KMS-11 (cell line): ENCODE measurements around the gene RLN1.
"Not testable (repeated sequence)": the region's sequence is repeated elsewhere in the genome, so short reads cannot be mapped to it uniquely, and the experiment has no call there.

Experiments
- H2AFZ ChIP-seq: fragments of 200-600 bp; sonication (generic); 2 replicates; pipeline ENCODE4 v1.6.1; 2016; ENCODE audit warnings: antibody characterized with exemption, mixed run types, low read depth
- H3K27ac ChIP-seq: fragments of 200-600 bp; sonication (generic); 2 replicates; pipeline ENCODE4 v1.6.1; 2016; ENCODE audit warnings: mild to moderate bottlenecking, mixed run types
- H3K27me3 ChIP-seq: fragments of 200-600 bp; sonication (generic); 2 replicates; pipeline ENCODE4 v1.6.1; 2017; ENCODE audit warnings: mild to moderate bottlenecking, low read depth, mixed run types, moderate library complexity; ENCODE audit not compliant: insufficient read depth
- H3K36me3 ChIP-seq: fragments of 200-600 bp; sonication (generic); 2 replicates; pipeline ENCODE4 v1.6.1; 2017; ENCODE audit warnings: mild to moderate bottlenecking, mixed run types; ENCODE audit not compliant: insufficient read depth
- H3K4me1 ChIP-seq: fragments of 200-600 bp; sonication (generic); 2 replicates; pipeline ENCODE4 v1.6.1; 2016; ENCODE audit warnings: mild to moderate bottlenecking, low read depth, mixed run types; ENCODE audit not compliant: poor library complexity, severe bottlenecking
- H3K4me2 ChIP-seq: fragments of 200-600 bp; sonication (generic); 2 replicates; pipeline ENCODE4 v1.7.0; 2016; ENCODE audit warnings: mild to moderate bottlenecking, mixed run types
- H3K4me3 ChIP-seq: fragments of 200-600 bp; sonication (generic); IDR thresholded peaks from 2 replicates; pipeline ENCODE4 v1.6.1; 2017; ENCODE audit warnings: low read depth, low read length, mixed read lengths; ENCODE audit not compliant: insufficient read depth
- H3K79me2 ChIP-seq: fragments of 200-600 bp; sonication (generic); 2 replicates; pipeline ENCODE4 v1.6.1; 2016; ENCODE audit warnings: low read depth, mixed run types; ENCODE audit not compliant: insufficient read depth
- H3K9ac ChIP-seq: fragments of 200-600 bp; sonication (generic); 2 replicates; pipeline ENCODE4 v1.6.1; 2016; ENCODE audit warnings: mild to moderate bottlenecking, mixed run types
- H4K20me1 ChIP-seq: fragments of 200-600 bp; sonication (generic); 2 replicates; pipeline ENCODE4 v1.6.1; 2016; ENCODE audit warnings: mild to moderate bottlenecking, mixed run types; ENCODE audit not compliant: insufficient read depth
- TF ChIP-seq, protein P1 (sequence below): fragments of 200-600 bp; sonication (generic); conservative IDR thresholded peaks from 2 replicates; pipeline ENCODE4 v1.6.1; 2017; ENCODE audit warnings: low read depth, mild to moderate bottlenecking, antibody characterized with exemption, low read length, moderate library complexity, mixed read lengths

Gene RLN1

GRCh38 chr9:5355226-5355625 lies 15.6 kb upstream of the RLN1 start:
- H3K79me2 ChIP-seq: no peaks in the 10 kb centered on the region
- no peaks in the 10 kb centered on the region for H3K27me3 ChIP-seq
- no peak overlapping the region for H3K27ac ChIP-seq
- H3K9ac ChIP-seq: no peak overlapping the region
- H3K36me3 ChIP-seq: no peaks in the 10 kb centered on the region
- H4K20me1 ChIP-seq: no peaks in the 10 kb centered on the region
- no peaks in the 10 kb centered on the region for H3K4me1 ChIP-seq
- H3K4me3 ChIP-seq: no peak overlapping the region
- no peak overlapping the region for H2AFZ ChIP-seq
- TF ChIP-seq, protein P1, sequence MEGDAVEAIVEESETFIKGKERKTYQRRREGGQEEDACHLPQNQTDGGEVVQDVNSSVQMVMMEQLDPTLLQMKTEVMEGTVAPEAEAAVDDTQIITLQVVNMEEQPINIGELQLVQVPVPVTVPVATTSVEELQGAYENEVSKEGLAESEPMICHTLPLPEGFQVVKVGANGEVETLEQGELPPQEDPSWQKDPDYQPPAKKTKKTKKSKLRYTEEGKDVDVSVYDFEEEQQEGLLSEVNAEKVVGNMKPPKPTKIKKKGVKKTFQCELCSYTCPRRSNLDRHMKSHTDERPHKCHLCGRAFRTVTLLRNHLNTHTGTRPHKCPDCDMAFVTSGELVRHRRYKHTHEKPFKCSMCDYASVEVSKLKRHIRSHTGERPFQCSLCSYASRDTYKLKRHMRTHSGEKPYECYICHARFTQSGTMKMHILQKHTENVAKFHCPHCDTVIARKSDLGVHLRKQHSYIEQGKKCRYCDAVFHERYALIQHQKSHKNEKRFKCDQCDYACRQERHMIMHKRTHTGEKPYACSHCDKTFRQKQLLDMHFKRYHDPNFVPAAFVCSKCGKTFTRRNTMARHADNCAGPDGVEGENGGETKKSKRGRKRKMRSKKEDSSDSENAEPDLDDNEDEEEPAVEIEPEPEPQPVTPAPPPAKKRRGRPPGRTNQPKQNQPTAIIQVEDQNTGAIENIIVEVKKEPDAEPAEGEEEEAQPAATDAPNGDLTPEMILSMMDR: no peak
- no peak overlapping the region for H3K4me2 ChIP-seq

DNA sequence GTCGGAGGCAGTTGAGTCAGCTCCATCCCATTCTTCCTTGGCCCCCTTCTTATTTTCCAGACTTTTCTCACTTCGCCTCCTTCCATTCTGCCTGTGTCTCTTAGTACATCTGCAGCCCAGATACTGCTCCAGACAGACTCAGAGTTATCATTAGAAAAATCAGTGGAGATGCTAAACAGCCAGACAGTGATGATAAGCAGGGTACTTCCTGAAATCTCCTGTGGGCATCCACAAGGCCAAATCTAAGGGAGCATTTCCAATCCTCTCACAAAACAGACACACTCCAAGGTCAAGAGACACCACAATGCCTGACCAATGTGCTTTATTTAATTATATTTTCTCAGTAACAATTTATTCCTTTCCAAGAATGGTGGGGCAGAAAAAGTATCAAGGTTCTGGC lies 14.5 kb upstream of the RLN1 start:
- H3K4me2 ChIP-seq: no peak overlapping the region
- H2AFZ ChIP-seq: no peak overlapping the region
- TF ChIP-seq, protein P1: no peak
- H3K36me3 ChIP-seq: no peaks in the 10 kb centered on the region
- no peak overlapping the region for H3K4me3 ChIP-seq
- H4K20me1 ChIP-seq: no peaks in the 10 kb centered on the region
- no peaks in the 10 kb centered on the region for H3K27me3 ChIP-seq
- no peaks in the 10 kb centered on the region for H3K4me1 ChIP-seq
- H3K79me2 ChIP-seq: no peaks in the 10 kb centered on the region
- H3K9ac ChIP-seq: no peak overlapping the region
- no peak overlapping the region for H3K27ac ChIP-seq

DNA sequence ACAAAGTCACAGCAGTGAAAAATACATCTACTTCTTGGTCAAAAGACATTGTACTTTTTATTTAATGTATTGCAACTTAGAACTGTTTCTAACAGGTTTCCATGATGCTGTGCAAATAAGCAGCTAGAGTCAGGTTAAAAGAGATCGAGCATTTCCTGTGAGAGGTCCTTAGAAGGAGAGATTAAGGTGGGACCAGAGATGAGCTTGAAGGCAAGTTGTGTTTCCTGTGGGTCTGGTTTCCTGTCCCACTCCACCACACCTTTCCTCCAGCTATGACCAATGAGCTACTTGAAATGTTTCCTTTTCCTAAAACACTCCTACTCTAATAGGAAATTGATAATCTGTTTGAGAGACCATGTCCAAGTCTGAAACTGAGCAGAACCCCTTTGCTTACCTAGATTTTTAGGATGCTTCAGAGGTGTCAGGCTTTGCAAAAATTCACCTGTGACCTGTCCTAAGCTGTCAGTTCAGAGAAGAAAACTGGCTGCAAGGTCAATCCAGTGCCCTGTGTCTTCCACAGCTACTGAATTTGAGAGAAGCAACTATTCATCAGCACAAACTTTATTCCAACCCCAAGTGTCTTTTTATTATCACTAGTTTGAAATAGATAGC lies 13.1 kb upstream of the RLN1 start:
- Histone ChIP-seq H3K4me1 (no peaks in the 10 kb centered on the region), H3K9ac (no peak overlapping the region), H4K20me1 (no peaks in the 10 kb centered on the region), H2AFZ (no peak overlapping the region), H3K4me2 (no peak overlapping the region), H3K4me3 (no peak overlapping the region), H3K36me3 (no peaks in the 10 kb centered on the region), H3K27ac (no peak overlapping the region), H3K27me3 (no peaks in the 10 kb centered on the region), H3K79me2 (no peaks in the 10 kb centered on the region)
- TF ChIP-seq, protein P1: no peak

GRCh38 chr9:5336688-5337087 lies 3.0 kb downstream of the RLN1 start:
- H3K4me3 ChIP-seq: no peak overlapping the region
- peaks cover 3% of the 10 kb centered on the region for H3K4me1 ChIP-seq
- H3K9ac ChIP-seq: no peak overlapping the region
- H3K36me3 ChIP-seq: no peaks in the 10 kb centered on the region
- H2AFZ ChIP-seq: no peak overlapping the region
- no peak overlapping the region for H3K4me2 ChIP-seq
- H4K20me1 ChIP-seq: no peaks in the 10 kb centered on the region
- no peak overlapping the region for H3K27ac ChIP-seq
- TF ChIP-seq, protein P1: no peak
- H3K79me2 ChIP-seq: no peaks in the 10 kb centered on the region
- H3K27me3 ChIP-seq: no peaks in the 10 kb centered on the region

DNA sequence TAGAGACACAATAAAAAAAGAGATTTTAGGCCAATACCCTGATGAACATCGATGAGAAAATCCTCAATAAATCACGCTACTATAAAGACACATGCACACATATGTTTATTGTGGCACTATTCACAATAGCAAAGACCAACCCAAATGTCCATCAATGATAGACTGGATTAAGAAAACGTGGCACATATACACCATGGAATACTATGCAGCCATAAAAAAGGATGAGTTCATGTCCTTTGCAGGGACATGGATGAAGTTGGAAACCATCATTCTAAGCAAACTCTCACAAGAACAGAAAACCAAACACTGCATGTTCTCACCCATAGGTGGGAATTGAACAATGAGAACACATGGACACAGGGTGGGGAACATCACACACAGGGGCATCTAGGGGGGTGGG lies 8.4 kb downstream of the RLN1 start:
- not testable (repeated sequence) for H3K4me1 ChIP-seq, H2AFZ ChIP-seq, H4K20me1 ChIP-seq, H3K27me3 ChIP-seq, H3K79me2 ChIP-seq, H3K27ac ChIP-seq, H3K4me2 ChIP-seq, H3K4me3 ChIP-seq, H3K36me3 ChIP-seq, H3K9ac ChIP-seq
